Panc1 (cell line): ENCODE data around the gene ALDH1A1. TPM values are rescaled to one million over a fixed set of nuclear protein-coding genes. Genes with fewer than 3 reads are reported as not detected.

Experiments
- ATAC-seq: fragments of 200-7000 bp; cut with Tn5 transposase; 2 replicates; pipeline ENCODE4 v1.9.1; 2020; ENCODE audit warnings: mild to moderate bottlenecking, moderate library complexity
- BruUV-seq: library from RNA; stranded (reverse); fragments of 400-500 nt; replicated peaks from 2 replicates; lab custom pipeline; 2021; lab: Mats Ljungman, UMichigan
- CTCF ChIA-PET: fragments of 300-600 bp; sonication (Branson Sonifier 250); formaldehyde crosslinking; loops from one replicate; lab custom pipeline; 2022; ENCODE audit warnings: antibody characterized with exemption; lab: Charles Lee
- POLR2A ChIA-PET: fragments of 300-600 bp; sonication (Branson Sonifier 250); formaldehyde crosslinking; loops from one replicate; lab custom pipeline; 2022; ENCODE audit warnings: antibody characterized with exemption; lab: Charles Lee
- DNase-seq: peaks from one replicate; pipeline ENCODE4 v3.0.0-alpha.2; 2010; ENCODE audit warnings: low read depth, low spot score
- H3K27ac ChIP-seq: 2 replicates; pipeline ENCODE4 v1.5.1; 2011; ENCODE audit warnings: mild to moderate bottlenecking, low read length, inconsistent platforms
- H3K27me3 ChIP-seq: fragments of 200-500 bp; sonication (Bioruptor generic); 2 replicates; pipeline ENCODE4 v1.6.0; 2014; ENCODE audit warnings: low read length, inconsistent platforms; ENCODE audit not compliant: control insufficient read depth, insufficient read depth
- H3K36me3 ChIP-seq: fragments of 200-500 bp; sonication (Bioruptor generic); 2 replicates; pipeline ENCODE4 v1.5.1; 2014; ENCODE audit warnings: inconsistent platforms, mild to moderate bottlenecking, low read length, moderate library complexity; ENCODE audit not compliant: control insufficient read depth, insufficient read depth
- H3K4me1 ChIP-seq: 2 replicates; pipeline ENCODE4 v1.5.1; 2011; ENCODE audit warnings: inconsistent platforms, mild to moderate bottlenecking, low read length, moderate library complexity; ENCODE audit not compliant: control insufficient read depth, insufficient read depth
- H3K4me3 ChIP-seq, 2 experiments: 2 replicates each; pipeline ENCODE4 v1.5.1; 2011 to 2012; ENCODE audit warnings: low read depth in 2 of 2, low read length in 2 of 2, mild to moderate bottlenecking in 2 of 2, inconsistent platforms in 1 of 2, moderate library complexity in 1 of 2
- H3K9me3 ChIP-seq: fragments of 200-500 bp; sonication (Bioruptor generic); 2 replicates; pipeline ENCODE4 v1.5.1; 2014; ENCODE audit warnings: low read depth, mild to moderate bottlenecking, inconsistent platforms, low read length, moderate library complexity; ENCODE audit not compliant: control insufficient read depth, insufficient read depth
- CTCF ChIP-seq: fragments of 450-650 bp; IDR thresholded peaks from 2 replicates; pipeline ENCODE4 v1.5.1; 2017; ENCODE audit warnings: mild to moderate bottlenecking
- POLR2AphosphoS5 ChIP-seq: IDR thresholded peaks from 2 replicates; pipeline ENCODE4 v1.6.1; 2012; ENCODE audit warnings: mild to moderate bottlenecking, low read depth, low read length, moderate library complexity
- REST ChIP-seq, 2 experiments: IDR thresholded peaks; 2 replicates each; pipeline ENCODE4 v1.6.1; 2011 to 2012; ENCODE audit warnings: low read depth in 2 of 2, control low read depth in 1 of 2, low read length in 1 of 2, mild to moderate bottlenecking in 1 of 2, moderate library complexity in 1 of 2; ENCODE audit not compliant: insufficient read depth in 1 of 2
- SIN3A ChIP-seq: IDR thresholded peaks from 2 replicates; pipeline ENCODE4 v1.6.1; 2012; ENCODE audit warnings: low read depth, mild to moderate bottlenecking, low read length, moderate library complexity, borderline replicate concordance; ENCODE audit not compliant: insufficient read depth
- TCF7L2 ChIP-seq: IDR thresholded peaks from 2 replicates; pipeline ENCODE4 v1.6.1; 2011; ENCODE audit warnings: mild to moderate bottlenecking, low read depth, low read length, inconsistent platforms
- in situ Hi-C: cut with HindIII; loops from 2 replicates; pipeline ENCODE4 v1.10.0; 2016; ENCODE audit warnings: low sequenced_read_pairs, low pct_unique_long_range_greater_than_20kb
- intact Hi-C: fragments of 100-400 bp; cut with micrococcal nuclease; formaldehyde crosslinking; loops from one replicate; pipeline ENCODE4 v1.10.0; 2022; ENCODE audit not compliant: unreplicated experiment
- total RNA-seq: library from RNA; stranded (reverse); gene quantifications from one replicate; pipeline ENCODE4 v1.2.1, GENCODE V29; 2021; ENCODE audit not compliant: unreplicated experiment

ALDH1A1 gene
- total RNA-seq, 1 experiment from 2014 or later: 0.54 TPM

GRCh38 chr9:72917892-72918509 is 34.9 kb downstream of the ALDH1A1 start:
- BruUV-seq: no TSS peak
- no peak overlapping the region for H3K27ac ChIP-seq
- POLR2A ChIA-PET: no interaction called here

GRCh38 chr9:72915659-72916058 is 37.2 kb downstream of the ALDH1A1 start:
- no peak for TF ChIP-seq CTCF
- TF ChIP-seq POLR2AphosphoS5: no peak
- no peak for TF ChIP-seq TCF7L2
- TF ChIP-seq REST (IDR thresholded peaks at IDR 0.05; ENCODE audit: insufficient read depth in 1 of 2, low read depth in 2 of 2, low read length in 1 of 2): no peak
- no peak for TF ChIP-seq SIN3A
- H3K27ac ChIP-seq: no peak overlapping the region
- ATAC-seq: no peak
- no peaks in the 10 kb centered on the region for H3K4me1 ChIP-seq
- H3K27me3 ChIP-seq: no peaks in the 10 kb centered on the region
- H3K4me3 ChIP-seq: no peak overlapping the region
- in situ Hi-C loops: no loop called here
- ChIA-PET CTCF (no interaction called here), POLR2A (no interaction called here)
- intact Hi-C loops: no loop called here
- DNase-seq: no peak
- H3K36me3 ChIP-seq: no peaks in the 10 kb centered on the region
- H3K9me3 ChIP-seq: no peaks in the 10 kb centered on the region
- no TSS peak for BruUV-seq

More at GRCh38 chr9:72917892-72918509, 34.9 kb downstream of the ALDH1A1 start:
- H3K4me1 ChIP-seq: no peaks in the 10 kb centered on the region
- CTCF ChIA-PET: no interaction called here
- intact Hi-C loops: no loop called here
- DNase-seq (no peak), ATAC-seq (no peak)
- H3K36me3 ChIP-seq: no peaks in the 10 kb centered on the region
- no peaks in the 10 kb centered on the region for H3K9me3 ChIP-seq
- H3K27me3 ChIP-seq: no peaks in the 10 kb centered on the region
- in situ Hi-C loops: no loop called here
- no peak overlapping the region for H3K4me3 ChIP-seq
- TF ChIP-seq SIN3A (no peak), CTCF (no peak), POLR2AphosphoS5 (no peak), REST (IDR thresholded peaks at IDR 0.05; ENCODE audit: insufficient read depth in 1 of 2, low read depth in 2 of 2, low read length in 1 of 2) (no peak), TCF7L2 (no peak)
